Adrenal gland (tissue), 12 donors: Measurements from ENCODE around the gene TFPI. TPM values are rescaled to one million over a fixed set of nuclear protein-coding genes. Genes with fewer than 3 reads are reported as not detected.
"Not testable (repeated sequence)": the region's sequence is repeated elsewhere in the genome, so short reads cannot be mapped to it uniquely, and the experiment has no call there.

Experiments
- DNase-seq, 7 donors: peaks; one replicate each; pipeline ENCODE4 v3.0.0-alpha.2; 2019 to 2020
- H3K27ac ChIP-seq, 5 donors: fragments of 200-600 bp; sonication (generic) in 4 of 5; 1 replicate in 3 of 5; 2 replicates in 2 of 5; pipeline versions ENCODE4 v1.5.1 to v1.8.0; 2016 to 2020; ENCODE audit warnings: mild to moderate bottlenecking in 1 of 5
- H3K27me3 ChIP-seq: fragments of 200-600 bp; 2 replicates; pipeline ENCODE4 v1.8.0; 2021
- H3K36me3 ChIP-seq, 2 donors: fragments of 200-600 bp; replicated peaks in 1 of 2; 1 replicate in 1 of 2; 2 replicates in 1 of 2; pipeline versions ENCODE4 v1.5.1 to v1.8.0; 2018 to 2022
- H3K4me1 ChIP-seq, 2 donors: fragments of 200-600 bp; replicated peaks in 1 of 2; 1 replicate in 1 of 2; 2 replicates in 1 of 2; pipeline versions ENCODE4 v1.5.1 to v1.8.0; 2018 to 2021
- H3K4me3 ChIP-seq, 4 donors: fragments of 200-600 bp; sonication (generic) in 3 of 4; one replicate each; pipeline ENCODE4 v1.5.1; 2016 to 2018
- H3K9me3 ChIP-seq, 3 donors: fragments of 200-600 bp; sonication (generic) in 1 of 3; replicated peaks in 1 of 3; 1 replicate in 2 of 3; 2 replicates in 1 of 3; pipeline versions ENCODE4 v1.5.1 to v1.8.0; 2016 to 2021
- POLR2A ChIP-seq, 2 donors: fragments of 450-650 bp; IDR thresholded peaks; one replicate each; pipeline ENCODE4 v1.6.1; 2017; ENCODE audit warnings: antibody characterized with exemption in 2 of 2, mild to moderate bottlenecking in 2 of 2, moderate library complexity in 1 of 2
- WGBS, 4 donors: extraction: QIAGEN DNeasy Blood & Tissue Kit in 2 of 4; methylation state at CpG; one replicate each; pipeline versions ENCODE4 v1.1.5 to v1.1.7; 2013 to 2017; 5-methylcytosine and 5-hydroxymethylcytosine counted together
- intact Hi-C, 2 donors: fragments of 100-400 bp; cut with DNase I; formaldehyde crosslinking; loops; one replicate each; pipeline versions ENCODE4 v1.14.1 to v1.15.0; 2022 to 2023
- polyA plus RNA-seq, 3 donors: library from polyadenylated mRNA; stranded (reverse); fragments of 200-250 nt in 2 of 3; fragments of 350-450 nt in 1 of 3; fragmentation: Illumina TruSeq in 1 of 3; extraction: RNeasy Lipid Tissue Mini Kit (QIAGEN cat#74804) in 1 of 3; gene quantifications; one replicate each; pipeline ENCODE4 v1.2.3, GENCODE V29; 2013 to 2014
- total RNA-seq, 9 donors: library from RNA; depleted of rRNA in 4 of 9; stranded (reverse); fragments of >200 nt in 4 of 9; fragments of 120-200 nt in 1 of 9; fragmentation: NEBNext Ultra II Directional in 1 of 9; extraction: Animal tissue kit (Norgen Biotek cat#: 25700) in 1 of 9; gene quantifications; one replicate each; pipeline versions ENCODE4 v1.1.0 to v1.2.4, GENCODE V29; 2013 to 2023
- TF ChIP-seq, protein P1 (sequence below), 6 experiments: fragments of 450-650 bp in 4 of 6; fragments of 200-600 bp in 2 of 6; sonication (generic) in 1 of 6; IDR thresholded peaks; 1 replicate in 5 of 6; 2 replicates in 1 of 6; pipeline versions ENCODE4 v1.5.1 to v1.8.0; 2016 to 2021; ENCODE audit warnings: antibody characterized with exemption in 6 of 6, mild to moderate bottlenecking in 2 of 6, moderate library complexity in 1 of 6
- donor health status: healthy with polysubstance abuse.
- donor health status: Bipolar disorder and iron deficiency.
- donor health status: DM: yes; HTN: yes; CAD: no.
- donor health status: DM: no; HTN: no; CAD: no.
- donor health status: DM: no; HTN: no; CAD: no.
- donor health status: DM: yes; HTN: yes; CAD: no.

TFPI gene
- total and polyA plus RNA-seq, 12 donors = 19.7 to 104 (median 33.9) TPM

DNA sequence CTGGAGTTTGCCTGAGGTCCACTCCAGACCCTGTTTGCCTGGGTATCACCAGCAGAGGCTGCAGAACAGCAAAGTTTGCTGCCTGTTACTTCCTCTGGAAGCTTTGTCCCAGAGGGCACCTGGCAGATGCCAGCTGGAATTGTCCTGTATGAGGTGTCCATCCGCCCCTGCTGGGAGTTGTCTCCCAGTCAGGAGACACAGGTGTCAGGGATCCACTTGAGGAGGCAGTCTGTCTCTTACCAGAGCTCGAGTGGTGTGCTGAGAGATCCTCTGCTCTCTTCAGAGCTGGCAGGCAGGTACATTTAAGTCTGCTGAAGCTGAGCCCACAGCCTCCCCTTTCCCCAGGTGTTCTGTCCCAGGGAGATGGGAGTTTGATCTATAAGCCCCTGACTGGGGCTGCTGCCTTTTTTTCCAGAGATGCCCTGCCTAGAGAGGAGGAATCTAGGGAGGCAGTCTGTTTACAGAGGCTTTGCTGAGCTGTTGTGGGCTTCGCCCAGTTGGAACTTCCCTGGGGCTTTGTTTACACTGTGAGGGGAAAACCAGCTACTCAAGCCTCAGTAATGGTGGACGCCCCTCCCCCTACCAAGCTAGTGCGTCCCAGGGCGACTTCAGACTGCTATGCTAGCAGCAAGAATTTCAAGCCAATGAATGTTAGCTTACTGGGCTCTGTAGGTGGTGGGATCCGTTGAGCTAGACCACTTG is 34.7 kb downstream of the TFPI start:
- no peak for DNase-seq
- Histone ChIP-seq H3K27me3 (no peaks in the 10 kb centered on the region), H3K4me3 (no peak overlapping the region), H3K9me3 (no peaks in the 10 kb centered on the region), H3K4me1 (no peaks in the 10 kb centered on the region), H3K27ac (no peak overlapping the region), H3K36me3 (no peaks in the 10 kb centered on the region)
- WGBS, 4 donors = 82 to 93% (median 83%) methylated on average over 2 to 7 of the region's 7 CpGs
- no peak for TF ChIP-seq POLR2A (IDR thresholded peaks at IDR 0.05)
- TF ChIP-seq, protein P1, sequence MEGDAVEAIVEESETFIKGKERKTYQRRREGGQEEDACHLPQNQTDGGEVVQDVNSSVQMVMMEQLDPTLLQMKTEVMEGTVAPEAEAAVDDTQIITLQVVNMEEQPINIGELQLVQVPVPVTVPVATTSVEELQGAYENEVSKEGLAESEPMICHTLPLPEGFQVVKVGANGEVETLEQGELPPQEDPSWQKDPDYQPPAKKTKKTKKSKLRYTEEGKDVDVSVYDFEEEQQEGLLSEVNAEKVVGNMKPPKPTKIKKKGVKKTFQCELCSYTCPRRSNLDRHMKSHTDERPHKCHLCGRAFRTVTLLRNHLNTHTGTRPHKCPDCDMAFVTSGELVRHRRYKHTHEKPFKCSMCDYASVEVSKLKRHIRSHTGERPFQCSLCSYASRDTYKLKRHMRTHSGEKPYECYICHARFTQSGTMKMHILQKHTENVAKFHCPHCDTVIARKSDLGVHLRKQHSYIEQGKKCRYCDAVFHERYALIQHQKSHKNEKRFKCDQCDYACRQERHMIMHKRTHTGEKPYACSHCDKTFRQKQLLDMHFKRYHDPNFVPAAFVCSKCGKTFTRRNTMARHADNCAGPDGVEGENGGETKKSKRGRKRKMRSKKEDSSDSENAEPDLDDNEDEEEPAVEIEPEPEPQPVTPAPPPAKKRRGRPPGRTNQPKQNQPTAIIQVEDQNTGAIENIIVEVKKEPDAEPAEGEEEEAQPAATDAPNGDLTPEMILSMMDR (IDR thresholded peaks at IDR 0.05) = no peak
- intact Hi-C loops = no loop called here

DNA sequence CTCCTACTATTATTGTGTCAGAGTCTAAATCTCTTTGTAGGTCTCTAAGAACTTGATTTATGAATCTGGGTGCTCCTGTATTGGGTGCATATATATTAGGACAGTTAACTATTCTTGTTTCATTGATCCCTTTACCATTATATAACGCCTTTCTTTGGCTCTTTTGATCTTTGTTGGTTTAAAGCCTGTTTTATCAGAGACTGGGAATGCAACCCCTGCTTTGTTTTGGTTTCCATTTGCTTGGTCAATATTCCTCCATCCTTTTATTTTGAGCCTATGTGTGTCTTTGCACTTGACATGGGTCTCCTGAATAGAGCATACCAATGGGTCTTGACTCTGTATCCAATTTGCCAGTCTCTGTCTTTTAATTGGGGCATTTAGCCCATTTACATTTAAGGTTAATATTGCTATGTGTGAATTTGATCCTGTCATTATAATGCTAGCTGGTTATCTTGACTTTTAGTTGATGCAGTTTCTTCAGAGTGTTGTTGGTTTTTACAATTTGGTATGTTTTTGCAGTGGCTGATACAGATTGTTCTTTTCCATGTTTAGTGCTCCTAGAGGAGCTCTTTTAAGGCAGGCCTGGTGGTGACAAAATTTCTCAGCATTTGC is 36.4 kb downstream of the TFPI start:
- H3K4me3 ChIP-seq, H3K36me3 ChIP-seq, intact Hi-C loops, H3K27ac ChIP-seq, H3K9me3 ChIP-seq, H3K27me3 ChIP-seq, DNase-seq, H3K4me1 ChIP-seq: not testable (repeated sequence)
- WGBS, 4 donors = 88 to 100% (median 95%) methylated on average over 1 of the region's 1 CpG

- WGBS, 4 donors = 86 to 91% (median 88%) methylated on average over 15 of the region's 15 CpGs
- intact Hi-C loops, H3K4me1 ChIP-seq: not testable (repeated sequence)
Measured at GRCh38 chr2:187516630-187517510, 37.4 kb downstream of the TFPI start.

DNA sequence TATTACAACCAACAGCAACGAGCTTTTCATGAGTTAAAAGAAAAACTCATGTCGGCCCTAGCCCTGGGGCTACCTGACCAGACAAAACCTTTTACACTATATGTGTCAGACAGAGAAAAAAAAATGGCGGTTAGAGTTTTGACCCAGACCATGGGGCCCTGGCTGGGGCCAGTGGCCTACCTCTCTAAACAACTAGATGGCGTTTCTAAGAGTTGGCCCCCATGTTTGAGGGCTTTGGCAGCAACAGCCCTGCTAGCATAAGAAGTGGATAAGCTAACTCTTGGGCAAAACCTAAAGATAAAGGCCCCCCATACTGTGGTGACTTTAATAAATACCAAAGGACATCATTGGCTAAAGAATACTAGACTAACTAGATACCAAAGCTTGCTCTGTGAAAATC is 39.3 kb downstream of the TFPI start:
- no peaks in the 10 kb centered on the region for H3K9me3 ChIP-seq
- no peak overlapping the region for H3K4me3 ChIP-seq
- intact Hi-C loops = no loop called here
- DNase-seq = no peak
- H3K4me1 ChIP-seq = no peaks in the 10 kb centered on the region
- WGBS, 4 donors = 85 to 95% (median 88%) methylated on average over 4 of the region's 4 CpGs
- no peaks in the 10 kb centered on the region for H3K27me3 ChIP-seq
- TF ChIP-seq, protein P1 (IDR thresholded peaks at IDR 0.05) = no peak
- no peak for TF ChIP-seq POLR2A (IDR thresholded peaks at IDR 0.05)
- no peaks in the 10 kb centered on the region for H3K36me3 ChIP-seq
- no peak overlapping the region for H3K27ac ChIP-seq

More at GRCh38 chr2:187516630-187517510, 37.4 kb downstream of the TFPI start:
- H3K27me3 ChIP-seq, DNase-seq, H3K36me3 ChIP-seq, H3K27ac ChIP-seq, H3K9me3 ChIP-seq, H3K4me3 ChIP-seq: not testable (repeated sequence)

DNA sequence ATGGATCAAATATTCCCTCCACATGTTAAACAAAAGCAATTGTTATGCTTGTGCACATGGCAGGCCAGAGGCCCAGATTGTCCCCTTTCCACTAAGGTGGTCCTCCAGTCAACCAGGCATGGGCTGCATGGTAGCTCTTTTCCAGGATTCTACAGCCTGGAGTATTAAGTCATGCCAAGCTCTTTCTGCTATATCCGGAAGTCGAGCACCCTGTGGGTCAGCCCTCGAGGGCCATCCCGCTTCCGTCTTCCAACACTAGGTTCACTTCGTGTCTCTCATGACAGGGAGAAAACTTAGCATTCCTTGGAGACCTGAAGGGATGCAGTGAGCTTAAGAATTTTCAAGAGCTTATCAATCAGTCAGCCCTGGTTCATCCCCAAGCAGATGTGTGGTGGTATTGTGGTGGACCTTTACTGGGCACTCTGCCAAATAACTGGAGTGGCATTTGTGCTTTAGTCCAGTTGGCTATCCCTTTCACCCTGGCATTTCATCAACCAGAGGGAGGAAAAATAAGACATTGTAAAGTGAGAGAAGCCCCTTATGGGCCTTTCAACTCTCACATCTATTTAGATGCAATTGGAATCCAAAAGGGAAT is 39.9 kb downstream of the TFPI start:
- DNase-seq, H3K4me3 ChIP-seq, H3K9me3 ChIP-seq, H3K27ac ChIP-seq, H3K36me3 ChIP-seq, H3K4me1 ChIP-seq, intact Hi-C loops, H3K27me3 ChIP-seq: not testable (repeated sequence)
- 88 to 95% (median 92%) methylated on average over 6 of the region's 6 CpGs for WGBS, 4 donors

DNA sequence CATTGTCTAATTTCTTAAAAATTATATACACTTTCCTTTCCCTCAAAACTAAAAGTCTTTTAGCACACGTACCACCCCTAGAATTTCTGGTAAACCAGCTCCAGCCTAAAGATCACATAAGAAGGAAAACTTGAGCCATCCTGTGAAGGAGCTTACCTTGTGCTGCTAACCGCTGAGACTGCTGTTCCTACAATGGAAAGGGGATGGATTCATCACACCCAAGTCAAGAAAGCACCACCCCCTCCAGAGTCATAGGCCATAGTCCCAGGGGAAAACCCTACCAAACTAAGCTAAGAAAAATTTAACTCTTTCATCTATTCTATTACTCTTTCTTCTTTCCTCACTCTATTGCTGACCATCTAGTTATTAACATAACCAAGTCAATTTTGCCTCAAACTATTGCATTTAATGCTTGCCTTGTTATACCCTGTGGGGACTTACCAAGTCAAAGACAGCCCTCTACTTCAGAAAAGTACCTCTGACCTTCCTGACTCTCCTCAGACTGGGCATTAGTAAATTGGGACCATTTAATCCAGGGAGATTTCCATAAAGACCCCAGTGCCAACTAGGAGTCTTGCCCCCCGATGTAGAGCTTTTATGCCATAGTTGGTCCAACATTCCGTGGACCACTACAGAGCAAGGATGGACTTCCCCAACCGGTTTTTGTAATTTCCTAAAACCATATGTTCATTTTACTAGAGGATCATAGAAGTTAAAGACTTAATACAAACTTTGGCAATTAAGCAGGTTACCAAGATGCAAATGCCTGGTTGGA is 40.6 kb downstream of the TFPI start:
- H3K27me3 ChIP-seq, DNase-seq, H3K4me1 ChIP-seq, intact Hi-C loops, H3K4me3 ChIP-seq, H3K36me3 ChIP-seq, H3K27ac ChIP-seq, H3K9me3 ChIP-seq: not testable (repeated sequence)
- 87 to 92% (median 90%) methylated on average over 5 of the region's 5 CpGs for WGBS, 4 donors
